ENCODE measurements around the gene LRP8.

DNA sequence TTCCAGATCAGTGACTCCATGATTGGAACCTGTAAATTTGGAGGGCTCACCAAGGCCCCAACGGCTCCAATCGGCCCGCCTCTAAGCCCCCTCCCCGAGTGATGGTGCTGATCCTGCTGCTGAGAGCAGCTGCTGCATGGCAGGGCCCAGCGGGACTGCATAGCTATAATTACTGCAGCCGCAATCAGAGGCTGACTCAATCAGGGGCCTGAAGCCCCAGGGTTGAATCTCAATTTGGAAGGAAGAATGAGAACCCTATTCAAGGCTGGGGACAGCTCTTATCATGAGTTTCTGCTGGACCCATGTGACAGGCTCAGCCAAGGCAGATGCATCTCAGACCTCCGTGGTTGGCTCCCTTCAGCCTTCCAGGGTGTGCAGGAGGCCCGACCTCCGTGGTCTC, 46.7 kb downstream of the LRP8 start:
- no peak for TF ChIP-seq CTCF (IDR thresholded peaks at IDR 0.05; ENCODE audit: low read depth, low read length)
- no peak for TF ChIP-seq POLR2A (IDR thresholded peaks at IDR 0.05; ENCODE audit: extremely low read depth, insufficient read length)
